ENCODE results near the gene C16orf92.
"Not testable (repeated sequence)": the region's sequence is repeated elsewhere in the genome, so short reads cannot be mapped to it uniquely, and the experiment has no call there.

C16orf92 gene

DNA sequence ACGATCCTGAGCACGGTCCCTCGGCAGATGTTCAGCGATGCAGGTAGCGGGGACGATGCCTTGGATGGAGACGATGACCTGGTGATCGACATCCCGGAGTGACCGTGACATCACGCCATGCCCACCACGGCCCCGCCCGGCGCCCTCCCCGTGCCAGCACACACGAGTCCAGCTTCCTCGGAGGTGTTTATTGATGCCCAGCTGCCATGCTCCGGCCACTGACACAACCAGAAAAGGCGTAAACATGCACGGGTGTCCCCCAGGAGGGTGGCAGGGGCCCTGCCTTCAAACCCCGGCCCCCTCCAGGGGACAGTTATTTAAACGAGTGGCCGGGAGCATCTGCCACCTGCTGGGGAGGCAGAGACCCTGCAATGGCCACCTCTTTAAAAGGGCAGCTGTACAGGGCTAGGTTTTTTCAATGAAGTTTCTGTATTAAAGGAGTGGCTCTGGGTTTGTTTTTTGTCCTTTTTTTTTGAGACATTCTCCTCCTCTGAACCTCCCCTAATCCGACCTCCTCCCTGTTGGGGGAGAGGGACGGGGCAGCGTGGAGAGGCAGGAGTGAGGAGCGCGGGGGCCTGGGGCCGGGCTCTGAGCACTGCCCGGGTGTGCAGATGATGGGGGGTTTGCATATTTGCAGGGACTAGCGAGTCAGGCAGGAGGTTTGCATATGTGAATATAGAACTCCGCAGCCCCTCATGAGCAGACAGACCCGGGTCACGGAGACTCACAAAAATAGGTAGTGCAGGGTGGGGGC, 17.5 kb upstream of the C16orf92 start:
- peak; percentile 62 for DNase-seq (ENCODE audit: low read depth, low spot score)

GRCh38 chr16:30006095-30006473, 16.9 kb upstream of the C16orf92 start:
- no peak for DNase-seq (ENCODE audit: low read depth, low spot score)

DNA sequence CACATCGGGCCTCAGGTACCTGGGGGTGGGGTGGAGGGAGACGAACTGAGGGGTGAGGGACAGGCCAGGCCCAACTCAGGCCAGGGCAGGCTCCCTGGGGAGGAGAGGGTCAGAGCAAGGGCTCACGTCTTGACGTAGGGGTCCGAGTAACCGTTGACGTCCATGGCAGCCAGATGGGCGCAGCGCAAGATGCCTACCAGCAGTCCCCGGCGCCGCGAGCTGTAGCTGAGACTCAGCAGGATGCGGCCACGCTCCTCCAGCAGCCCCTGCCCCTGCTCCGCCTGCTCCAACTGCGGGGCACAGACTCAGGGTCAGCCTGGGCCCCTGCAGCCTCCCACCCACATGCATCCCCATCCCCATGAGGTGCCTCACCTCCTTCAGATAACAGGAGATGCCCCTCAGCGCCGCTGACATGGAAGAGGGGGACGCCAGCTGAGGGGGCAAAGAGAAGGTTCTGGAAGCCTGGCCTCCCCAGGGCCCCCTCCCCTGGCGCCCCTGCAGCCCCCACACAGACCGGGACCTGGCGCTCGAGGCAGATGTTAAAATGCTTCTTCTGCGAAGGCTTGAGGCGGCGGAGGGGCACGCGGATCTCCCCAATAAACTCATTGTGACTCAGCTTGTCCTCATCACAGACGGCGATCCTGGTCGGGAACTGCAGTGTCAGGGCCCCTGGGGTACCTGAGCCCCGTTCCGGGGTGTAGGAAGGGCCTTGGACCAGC, 16.2 kb upstream of the C16orf92 start:
- DNase-seq (ENCODE audit: low read depth, low spot score) = no peak

- DNase-seq (ENCODE audit: low read depth, low spot score) = no peak
Measured at GRCh38 chr16:30007378-30007895, 15.6 kb upstream of the C16orf92 start.

DNA sequence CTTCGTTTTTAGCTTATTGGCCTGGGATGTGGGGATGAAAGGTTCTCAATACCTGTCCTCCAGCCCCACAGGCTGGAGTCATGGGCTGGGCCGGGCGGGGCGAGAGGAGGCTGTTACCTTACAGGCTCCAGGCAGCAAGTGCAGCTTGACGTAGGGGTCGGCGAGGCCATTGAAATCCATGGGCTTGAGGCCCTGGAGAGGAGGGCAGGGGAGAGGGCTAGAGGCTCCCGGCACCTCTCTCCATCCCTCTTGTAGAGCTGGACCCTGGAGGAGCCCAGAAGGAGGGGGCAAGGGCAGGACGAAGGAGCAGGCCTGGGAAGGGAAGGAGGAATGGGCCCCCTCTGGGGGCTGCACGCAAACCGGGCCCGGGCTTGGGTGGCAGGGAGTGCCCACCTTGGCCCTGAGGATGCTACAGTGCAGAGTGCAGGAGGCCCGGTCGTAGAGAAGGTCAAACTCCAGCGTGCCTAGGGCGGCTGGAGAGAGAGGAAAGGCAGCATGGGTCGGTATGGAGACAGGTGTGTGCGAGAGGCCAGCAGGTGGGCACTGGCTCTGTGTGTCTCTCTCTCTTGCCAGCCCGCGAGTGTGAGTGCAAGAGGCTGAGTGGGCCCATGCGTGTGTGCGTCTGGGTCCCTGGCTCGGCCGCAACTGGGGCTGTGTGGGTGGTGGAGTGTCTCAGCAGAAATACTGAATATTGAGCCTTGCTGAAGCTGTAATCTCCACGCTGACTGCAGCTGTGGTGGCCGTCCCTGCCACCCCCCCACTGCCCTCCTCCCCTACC, 13.7 kb upstream of the C16orf92 start:
- DNase-seq (ENCODE audit: low read depth, low spot score) = no peak

DNA sequence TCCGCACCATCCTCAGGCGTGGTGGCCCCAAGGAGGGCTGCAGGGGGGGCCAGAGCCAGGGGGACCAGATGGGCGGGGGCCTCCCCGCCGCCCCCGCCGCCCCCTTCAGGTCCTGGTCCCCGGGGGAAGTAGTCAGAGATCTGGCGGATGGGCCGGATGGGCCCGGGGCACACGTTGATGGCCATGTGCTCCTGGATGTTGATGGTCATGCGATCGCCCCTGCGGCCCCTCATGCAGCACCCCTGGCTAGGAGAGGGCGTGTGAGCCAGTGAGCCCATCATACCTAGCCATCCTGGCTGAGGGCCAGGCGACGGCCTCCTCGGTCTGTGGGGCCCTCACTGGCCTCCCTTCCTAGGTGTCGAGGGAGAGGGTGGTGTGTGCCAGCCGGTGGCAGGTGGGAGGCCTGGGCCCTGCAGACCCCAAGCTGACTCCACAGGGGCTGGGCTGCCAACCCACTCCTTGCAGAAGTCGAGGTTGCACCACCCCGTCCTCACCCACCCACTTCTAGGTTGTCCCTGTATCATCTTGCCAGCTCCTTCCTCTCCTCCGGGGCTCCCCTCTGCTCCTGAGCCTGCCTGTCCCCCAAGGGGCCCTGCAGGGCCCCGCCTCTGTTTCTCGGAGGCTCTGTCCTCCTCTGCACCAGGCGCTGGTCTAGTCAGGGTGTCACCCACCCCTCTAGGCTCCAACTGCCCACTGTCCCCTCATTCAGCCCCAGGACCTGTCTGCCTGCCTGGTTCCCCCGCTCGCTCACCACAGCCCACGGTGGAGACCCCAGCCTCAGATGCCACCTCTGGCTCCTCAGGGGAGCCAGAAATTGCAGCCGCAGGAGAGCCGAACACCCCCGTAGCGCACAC, 12.8 kb upstream of the C16orf92 start:
- DNase-seq (ENCODE audit: low read depth, low spot score) = no peak

GRCh38 chr16:30010844-30011713, 11.9 kb upstream of the C16orf92 start, which contains the start of gene DOC2A:
Gene DOC2A, minus strand, starts transcription at chr16:30011027. Its CDS starts 805 bp downstream, at chr16:30010222.
- DNase-seq (ENCODE audit: low read depth, low spot score) = peak; percentile 33

- no peak for DNase-seq (ENCODE audit: low read depth, low spot score)
Measured at GRCh38 chr16:30011714-30012504, 11.1 kb upstream of the C16orf92 start.

DNA sequence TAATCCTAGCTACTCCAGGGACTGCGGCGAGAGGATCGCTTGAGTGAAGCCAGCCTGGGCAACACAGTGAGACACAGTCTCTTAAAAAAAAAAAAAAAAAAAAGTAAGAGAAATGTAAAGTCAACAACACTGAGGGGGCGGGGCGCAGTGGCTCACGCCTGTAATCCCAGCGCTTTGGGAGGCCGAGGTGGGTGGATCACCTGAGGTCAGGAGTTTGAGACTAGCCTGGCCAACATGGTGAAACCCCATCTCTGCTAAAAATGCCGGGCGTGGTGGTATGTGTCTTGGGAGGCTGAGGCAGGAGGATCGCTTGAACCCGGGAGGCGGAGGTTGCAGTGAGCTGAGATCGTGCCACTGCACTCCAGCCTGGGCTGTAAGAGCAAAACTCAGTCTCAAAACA, 10.4 kb upstream of the C16orf92 start:
- not testable (repeated sequence) for DNase-seq (ENCODE audit: low read depth, low spot score)

DNA sequence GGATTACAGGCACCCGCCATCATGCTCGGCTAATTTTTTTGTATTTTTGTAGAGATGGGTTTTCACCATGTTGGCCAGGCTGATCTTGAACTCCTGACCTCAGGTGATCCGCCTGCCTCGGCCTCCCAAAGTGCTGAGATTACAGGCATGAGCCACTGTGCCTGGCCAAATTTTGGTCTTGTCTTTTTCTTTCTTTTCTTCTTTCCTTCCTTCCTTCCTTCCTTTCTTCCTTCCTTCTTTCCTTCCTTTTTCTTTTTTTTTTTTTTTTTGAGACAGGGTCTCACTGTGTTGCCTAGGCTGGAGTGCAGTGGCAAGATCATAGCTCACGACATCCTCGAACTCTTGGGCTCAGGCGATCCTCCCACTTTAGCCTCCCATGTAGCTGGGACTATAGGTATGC, 7.5 kb upstream of the C16orf92 start:
- DNase-seq (ENCODE audit: low read depth, low spot score) = not testable (repeated sequence)

DNA sequence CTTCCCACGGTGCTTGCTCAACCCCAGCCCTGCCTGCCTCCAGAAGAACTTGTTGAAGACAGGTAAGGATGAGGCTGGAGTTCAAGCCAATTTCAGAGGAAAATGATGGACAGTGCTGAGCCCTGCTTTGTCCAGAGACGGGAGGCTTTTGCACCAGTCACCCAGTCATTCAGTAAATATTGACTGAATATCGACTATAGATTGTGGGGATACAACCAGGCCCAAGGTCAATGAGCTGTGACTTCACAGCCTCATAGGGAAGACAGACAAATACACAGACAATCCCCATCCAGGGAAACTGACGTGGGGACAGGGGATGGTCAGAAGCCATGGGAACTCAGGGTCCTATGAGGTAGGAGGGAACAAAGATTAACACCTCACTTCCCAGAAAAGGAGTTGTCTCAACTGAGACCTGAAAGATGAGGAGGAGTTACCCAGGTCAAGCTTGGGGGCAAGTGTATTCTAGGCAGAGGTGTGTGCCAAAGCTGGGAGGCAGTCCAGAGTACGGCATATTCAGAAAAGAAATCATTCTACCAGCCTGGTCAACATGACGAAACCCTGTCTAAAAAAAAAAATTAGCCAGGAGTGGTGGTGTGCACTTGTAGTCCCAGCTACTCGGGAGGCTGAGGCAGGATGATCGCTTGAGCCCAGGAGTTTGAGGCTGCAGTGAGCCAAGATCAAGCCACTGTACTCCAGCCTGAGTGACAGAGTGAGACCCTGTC, 6.3 kb upstream of the C16orf92 start:
- DNase-seq (ENCODE audit: low read depth, low spot score) = no peak

- DNase-seq (ENCODE audit: low read depth, low spot score) = no peak
Measured at GRCh38 chr16:30017277-30017656, 5.7 kb upstream of the C16orf92 start.

GRCh38 chr16:30017937-30018336, 5.1 kb upstream of the C16orf92 start:
- DNase-seq (ENCODE audit: low read depth, low spot score) = not testable (repeated sequence)

DNA sequence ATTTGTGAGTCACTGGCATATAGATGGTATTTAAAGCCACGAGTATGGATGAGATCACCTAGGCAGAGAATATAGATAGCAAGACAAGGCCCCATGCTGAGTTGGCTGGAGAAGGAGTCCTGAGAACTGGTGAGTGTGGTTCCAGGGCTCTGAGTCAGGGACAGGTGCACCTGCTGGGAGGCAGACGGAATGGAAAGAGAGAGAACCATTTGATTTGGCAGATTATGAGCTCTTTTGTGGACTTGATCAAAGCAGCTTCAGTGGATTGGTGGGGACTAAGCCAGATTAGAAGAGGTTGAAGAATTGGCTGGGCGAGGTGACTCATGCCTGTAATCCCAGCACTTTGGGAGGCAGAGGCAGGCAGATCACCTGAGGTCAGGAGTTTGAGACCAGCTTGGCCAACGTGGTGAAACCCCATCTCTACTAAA, 4.3 kb upstream of the C16orf92 start:
- DNase-seq (ENCODE audit: low read depth, low spot score) = no peak

DNA sequence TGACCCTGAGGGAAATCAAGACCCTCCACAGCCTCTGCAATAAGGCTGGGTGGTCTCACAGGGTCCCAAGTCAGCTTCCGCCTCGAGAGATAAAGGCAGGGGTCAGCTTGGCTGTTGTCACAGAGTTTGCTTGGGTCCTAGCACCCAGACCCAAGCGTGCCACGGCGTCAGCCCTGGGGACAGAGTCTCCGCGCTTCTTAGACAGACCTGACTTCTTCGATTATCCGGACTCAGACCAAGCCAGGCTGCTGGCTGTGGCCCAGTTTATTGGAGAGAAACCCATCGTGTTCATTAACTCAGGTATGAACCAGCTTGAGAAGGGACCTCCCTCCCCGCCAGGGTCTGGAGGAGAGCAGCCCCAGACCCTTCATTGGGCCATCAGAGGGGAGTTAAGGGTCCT, 588 bp downstream of the C16orf92 start:
- no peak for DNase-seq (ENCODE audit: low read depth, low spot score)

- DNase-seq (ENCODE audit: low read depth, low spot score) = no peak
Measured at GRCh38 chr16:30024451-30024850, 1.5 kb downstream of the C16orf92 start.

GRCh38 chr16:30025156-30025555, 2.2 kb downstream of the C16orf92 start:
- no peak for DNase-seq (ENCODE audit: low read depth, low spot score)

- DNase-seq (ENCODE audit: low read depth, low spot score) = no peak
Measured at GRCh38 chr16:30025574-30025973, 2.6 kb downstream of the C16orf92 start.

DNA sequence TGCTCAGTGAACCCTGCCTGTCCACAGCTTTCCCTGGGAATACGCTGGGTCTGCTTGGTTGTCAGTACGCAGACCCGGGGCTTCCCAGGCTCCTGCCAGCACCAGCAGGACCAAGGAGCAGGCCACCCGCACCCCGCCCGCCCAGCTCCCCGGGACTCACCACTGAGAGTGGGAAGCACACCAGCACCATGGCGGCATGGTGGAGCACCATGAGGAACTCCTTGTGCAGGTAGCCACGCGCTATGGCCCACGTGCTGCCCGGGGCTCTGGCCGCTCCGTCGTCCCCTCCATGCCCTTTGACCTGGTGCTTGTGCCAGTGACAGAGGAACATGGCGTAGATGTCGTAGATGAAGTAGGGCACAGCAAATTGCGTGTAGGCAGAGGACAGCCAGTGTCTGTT, 3.5 kb downstream of the C16orf92 start:
- DNase-seq (ENCODE audit: low read depth, low spot score) = no peak

Data from astrocyte of the hippocampus (primary cell).